ENCODE data around the gene SIRT2. TPM values are rescaled to one million over a fixed set of nuclear protein-coding genes. Genes with fewer than 3 reads are reported as not detected.
"Not testable (repeated sequence)": the region's sequence is repeated elsewhere in the genome, so short reads cannot be mapped to it uniquely, and the experiment has no call there.

SIRT2 gene
- total RNA-seq, 2 experiments from 2014 or later, result 17.8 to 23.1 TPM

DNA sequence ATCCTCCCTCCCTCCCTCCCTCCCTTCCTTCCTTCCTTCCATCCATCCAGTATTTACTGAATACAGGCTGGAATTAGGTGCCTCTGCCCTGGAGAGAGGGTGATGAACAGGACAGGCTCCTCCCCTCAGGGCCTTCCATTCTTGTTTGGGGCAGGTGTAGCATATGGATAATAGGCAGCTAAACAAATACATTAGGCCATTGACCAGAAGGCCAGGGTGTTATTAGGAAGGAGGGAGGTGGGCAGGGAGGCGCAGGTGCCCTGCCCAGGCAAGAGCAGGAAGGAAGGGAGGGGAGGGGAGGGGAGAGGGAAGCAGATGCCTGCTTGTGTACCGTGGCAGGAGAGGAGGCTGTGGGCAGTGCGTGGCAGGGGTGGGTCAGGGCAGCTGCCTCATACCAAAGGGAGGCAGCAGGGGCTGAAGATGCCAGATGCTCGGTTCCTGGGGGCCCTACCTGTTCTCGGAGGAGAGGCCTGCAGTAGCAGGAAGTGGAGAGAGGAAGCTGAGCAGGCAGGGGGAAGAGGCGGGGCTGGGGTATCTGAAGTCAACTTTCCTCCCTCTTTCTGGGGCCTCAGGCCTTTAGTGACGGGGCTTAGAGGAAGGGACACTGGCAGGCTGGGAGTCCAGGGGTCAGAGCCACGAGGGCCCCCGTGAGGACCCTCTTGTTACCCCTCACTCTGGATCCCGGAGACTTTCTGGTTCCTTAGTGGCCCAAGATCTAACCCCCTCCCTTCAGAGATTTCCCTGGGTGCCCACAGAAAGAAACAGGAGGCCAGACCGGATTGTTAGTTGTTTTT is 21.4 kb downstream of the SIRT2 start, which contains the start of gene RINL:
RINL (minus strand) TSS at position 495 of the 794 bp plus-strand sequence. CDS start 1,533 bp downstream, outside the sequence.
- Mint-ChIP-seq H3K9me3 (ENCODE audit: low read depth) (no peaks in the 10 kb centered on the region), H3K4me1 (peaks cover 27% of the 10 kb centered on the region), H3K4me3 (peak within 1 kb of the TSS; percentile 89), H3K36me3 (ENCODE audit: low read depth) (peaks cover 16% of the 10 kb centered on the region), H3K27ac (peak within 1 kb of the TSS; percentile 99), H3K27me3 (no peaks in the 10 kb centered on the region)
- intact Hi-C loops (cut with DNase I, micrococcal nuclease), result loop anchor here (1.0 kb wide), 4 partner anchors 8 to 52 kb away; partner anchors contain the start of genes MRPS12 (in 1 of the 2), NFKBIB (in 1 of the 2), SARS2 (in 1 of the 2) and SIRT2 (in 1 of the 2)
- peak; percentile 93 for ATAC-seq
- ChIA-PET CTCF (interaction anchor here (0.6 to 3.6 kb wide), 6 partner anchors 8 to 52 kb away, joined by 3 to 35 read pairs (median 4); no protein-coding TSS in a partner anchor), POLR2A (no interaction called here)
- peak; percentile 84 for DNase-seq

DNA sequence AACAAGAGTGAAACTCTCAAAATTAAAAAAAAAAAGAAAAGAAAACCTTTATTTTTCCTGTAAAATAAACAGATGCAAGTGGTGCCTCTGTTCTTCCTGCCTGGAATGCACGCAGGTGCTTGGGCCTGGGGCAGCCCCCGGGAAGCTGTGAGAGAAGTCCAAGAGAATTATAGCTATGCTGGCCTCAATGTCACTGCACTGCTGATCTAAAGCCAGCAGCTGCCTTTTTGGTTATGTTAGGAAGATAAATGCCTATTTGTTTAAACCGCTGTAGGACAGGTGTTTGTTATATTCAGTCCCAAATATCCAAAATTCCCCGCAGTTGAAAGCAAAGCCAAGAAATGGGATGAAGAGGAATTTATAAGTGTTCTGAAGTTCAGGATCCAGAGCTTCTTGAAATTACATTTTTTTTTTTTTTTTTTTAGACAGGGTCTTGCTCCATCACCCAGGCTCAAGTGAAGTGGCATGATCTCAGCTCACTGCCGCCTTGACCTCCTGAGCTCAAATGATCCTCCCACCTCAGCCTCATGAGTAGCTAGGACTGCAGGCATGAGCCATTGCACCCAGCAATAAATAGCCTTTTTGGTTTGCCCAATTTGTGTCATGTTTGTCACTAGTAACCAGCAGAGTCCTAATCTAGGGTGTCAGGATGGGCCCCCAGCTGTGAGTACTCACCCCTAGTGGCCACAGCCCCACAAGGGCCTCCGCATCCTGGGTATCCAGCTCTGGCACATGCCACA is 23.6 kb downstream of the SIRT2 start:
- no peaks in the 10 kb centered on the region for H3K27me3 Mint-ChIP-seq
- ATAC-seq (no peak), DNase-seq (no peak)
- intact Hi-C loops (cut with DNase I, micrococcal nuclease), result no loop called here
- POLR2A ChIA-PET, result interaction anchor here (1.1 kb wide), 1 partner anchor 44 kb away, joined by 4 read pairs; no protein-coding TSS in a partner anchor
- peak overlapping the region; percentile 89 for H3K4me3 Mint-ChIP-seq
- H3K4me1 Mint-ChIP-seq, result peaks cover 27% of the 10 kb centered on the region
- CTCF ChIA-PET, result interaction anchor here (1.0 to 1.4 kb wide), 4 partner anchors 9 to 106 kb away, joined by 3 to 4 read pairs (median 4); partner anchors contain the start of genes MRPS12 and SARS2
- H3K36me3 Mint-ChIP-seq (ENCODE audit: low read depth), result peaks cover 21% of the 10 kb centered on the region
- no peaks in the 10 kb centered on the region for H3K9me3 Mint-ChIP-seq (ENCODE audit: low read depth)
- peak overlapping the region; percentile 47 for H3K27ac Mint-ChIP-seq

DNA sequence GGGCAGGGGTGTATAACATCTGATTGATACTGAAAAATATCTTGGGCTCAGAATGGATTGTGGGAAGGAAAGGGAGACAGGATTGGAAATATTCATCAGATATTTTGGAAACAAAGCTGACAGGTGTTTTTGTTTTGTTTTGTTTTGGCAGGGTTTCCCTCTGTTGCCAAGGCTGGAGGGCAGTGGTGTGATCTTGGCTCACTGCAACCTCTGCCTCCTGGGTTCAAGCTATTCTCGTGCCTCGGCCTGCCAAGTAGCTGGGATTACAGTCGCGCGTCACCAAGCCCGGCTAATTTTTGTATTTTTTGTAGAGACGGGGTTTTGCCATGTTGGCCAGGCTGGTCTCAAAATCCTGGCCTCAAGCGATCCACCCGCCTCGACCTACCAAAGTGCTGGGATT is 26.0 kb downstream of the SIRT2 start:
- peaks cover 39% of the 10 kb centered on the region for H3K36me3 Mint-ChIP-seq (ENCODE audit: low read depth)
- H3K27me3 Mint-ChIP-seq; H3K4me3 Mint-ChIP-seq; H3K9me3 Mint-ChIP-seq (ENCODE audit: low read depth); CTCF ChIA-PET; DNase-seq; ATAC-seq; H3K27ac Mint-ChIP-seq: not testable (repeated sequence)
- POLR2A ChIA-PET, result interaction anchor here (2.1 kb wide), 1 partner anchor 26 kb away, joined by 5 read pairs; no protein-coding TSS in a partner anchor
- intact Hi-C loops (cut with DNase I, micrococcal nuclease), result loop anchor here in 1 of 2 experiments (5.0 kb wide), 1 partner anchor 106 kb away; no protein-coding TSS in a partner anchor
- peaks cover 35% of the 10 kb centered on the region for H3K4me1 Mint-ChIP-seq

DNA sequence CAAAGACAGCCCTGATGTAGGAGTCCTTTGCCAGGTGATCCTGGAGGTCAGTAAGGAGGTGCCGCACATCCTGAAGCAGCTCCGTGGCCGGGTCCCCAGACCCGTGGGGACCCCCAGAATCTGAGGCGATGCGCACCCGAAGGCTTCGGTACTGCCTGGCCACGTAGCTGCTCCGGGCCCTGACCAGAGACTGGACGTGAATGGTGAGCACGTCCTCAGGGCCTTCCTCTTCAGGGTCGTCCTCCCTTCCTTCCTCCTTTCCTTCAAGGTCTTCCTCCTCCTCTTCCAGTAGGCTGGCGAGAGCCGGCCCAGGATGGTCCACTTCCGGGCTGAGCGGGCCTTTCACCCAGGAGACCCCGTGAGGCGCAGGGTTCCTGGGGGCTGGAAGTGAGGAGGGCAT is 28.8 kb downstream of the SIRT2 start:
- ATAC-seq (no peak), DNase-seq (no peak)
- Mint-ChIP-seq H3K9me3 (ENCODE audit: low read depth) (no peaks in the 10 kb centered on the region), H3K27ac (peak overlapping the region; percentile 71), H3K27me3 (no peaks in the 10 kb centered on the region), H3K4me1 (peaks cover 31% of the 10 kb centered on the region), H3K4me3 (peak overlapping the region; percentile 76), H3K36me3 (ENCODE audit: low read depth) (peaks cover 44% of the 10 kb centered on the region)
- ChIA-PET CTCF (interaction anchor here (0.7 to 2.9 kb wide), 7 partner anchors 8 to 60 kb away, joined by 3 to 18 read pairs (median 4); partner anchors contain the start of genes HNRNPL, MRPS12, RINL and SARS2), POLR2A (interaction anchor here (0.8 to 2.7 kb wide), 3 partner anchors 22 to 28 kb away, joined by 3 to 11 read pairs (median 4); no protein-coding TSS in a partner anchor)
- intact Hi-C loops (cut with DNase I, micrococcal nuclease), result loop anchor here (1.0 to 5.0 kb wide), 4 partner anchors 8 to 103 kb away; partner anchors contain the start of genes MRPS12 (in 1 of the 2), NFKBIB (in 1 of the 2), RINL (in 1 of the 2) and SARS2 (in 1 of the 2)

DNA sequence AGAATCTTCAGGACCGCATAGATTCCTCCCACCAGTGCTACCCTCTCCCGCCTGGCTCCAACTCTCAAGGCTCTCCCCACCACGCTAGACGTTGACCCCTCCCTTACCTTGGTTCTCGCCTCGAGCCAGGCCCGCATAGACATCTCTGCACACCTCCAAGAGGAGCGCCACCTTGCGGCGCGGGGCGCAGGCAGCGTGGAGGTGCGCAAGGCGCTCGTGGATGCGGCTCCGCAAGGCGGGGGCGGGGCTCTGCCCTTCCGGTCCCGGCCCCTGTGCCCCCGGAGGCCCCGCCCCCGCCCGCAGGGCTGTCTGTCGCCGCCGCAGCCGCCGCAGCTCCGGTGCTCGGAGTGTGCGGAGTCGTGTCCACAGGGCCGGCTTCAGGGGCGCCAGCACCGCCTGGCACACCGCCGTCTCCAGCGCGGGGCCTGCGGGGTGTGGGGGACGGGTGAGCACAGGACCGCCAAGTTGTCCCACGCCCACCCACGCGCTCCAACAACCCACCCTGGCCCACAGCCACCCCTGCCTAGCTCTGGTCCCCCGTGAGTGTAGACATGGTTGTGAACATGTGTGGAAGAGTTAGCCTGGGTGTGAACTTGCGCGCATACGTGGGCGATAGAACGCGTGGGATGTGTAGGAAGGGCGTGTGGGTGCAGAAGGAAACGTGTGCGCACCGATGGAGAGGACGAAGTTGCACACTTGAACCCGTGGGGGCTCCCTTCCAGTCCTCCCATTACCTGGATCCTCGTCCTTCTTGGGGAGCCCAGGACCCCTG is 29.4 kb downstream of the SIRT2 start:
- no peaks in the 10 kb centered on the region for H3K27me3 Mint-ChIP-seq
- peak; percentile 94 for DNase-seq
- intact Hi-C loops (cut with DNase I, micrococcal nuclease), result loop anchor here (1.0 to 5.0 kb wide), 7 partner anchors 8 to 468 kb away; partner anchors contain the start of genes FAM98C (in 1 of the 2), MRPS12 (in 1 of the 2), NFKBIB (in 1 of the 2) and RINL (in 1 of the 2)
- H3K4me1 Mint-ChIP-seq, result peaks cover 37% of the 10 kb centered on the region
- ChIA-PET POLR2A (interaction anchor here (0.9 to 2.7 kb wide), 2 partner anchors 22 to 28 kb away, joined by 3 to 11 read pairs; no protein-coding TSS in a partner anchor), CTCF (interaction anchor here (0.7 to 2.9 kb wide), 11 partner anchors 8 to 251 kb away, joined by 3 to 18 read pairs (median 4); partner anchors contain the start of genes EIF3K, HNRNPL, MRPS12 and RINL)
- no peaks in the 10 kb centered on the region for H3K9me3 Mint-ChIP-seq (ENCODE audit: low read depth)
- ATAC-seq, result peak; percentile 85
- H3K36me3 Mint-ChIP-seq (ENCODE audit: low read depth), result peaks cover 47% of the 10 kb centered on the region
- H3K27ac Mint-ChIP-seq, result peak overlapping the region; percentile 86
- peak overlapping the region; percentile 76 for H3K4me3 Mint-ChIP-seq

DNA sequence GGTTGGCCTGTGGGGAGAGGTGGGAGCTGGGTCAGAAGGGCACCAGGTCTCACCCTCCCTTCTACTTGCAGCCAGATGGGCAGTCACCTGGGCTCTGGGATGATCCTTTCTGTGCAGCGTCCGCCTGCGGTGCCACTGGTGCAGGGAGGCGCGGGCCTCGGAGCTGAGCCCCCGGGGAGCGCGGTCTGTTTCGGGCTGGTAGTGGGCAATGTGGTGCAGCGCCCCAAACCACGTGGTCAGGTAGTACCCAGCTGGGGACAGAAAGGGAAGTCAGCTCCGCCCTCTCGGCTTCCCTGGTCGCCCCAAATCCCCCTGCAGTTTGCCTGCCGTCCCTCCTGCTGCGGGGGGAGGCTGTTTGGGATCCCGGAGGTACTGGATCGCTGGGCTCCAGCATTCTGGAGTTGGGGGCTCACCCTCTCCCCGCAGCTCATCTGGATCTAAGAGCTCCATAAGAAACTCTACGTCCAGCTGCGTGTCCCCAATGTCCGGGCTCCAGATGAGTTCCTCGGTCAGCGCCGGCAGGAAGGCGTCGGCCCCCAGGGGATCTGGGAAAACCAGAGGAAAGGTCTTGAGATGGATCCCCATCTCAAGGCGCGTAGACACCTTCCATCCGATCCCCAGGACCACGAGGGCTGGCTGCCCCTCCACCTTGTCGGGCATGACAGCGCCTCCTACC is 30.1 kb downstream of the SIRT2 start:
- Mint-ChIP-seq H3K27me3 (no peaks in the 10 kb centered on the region), H3K9me3 (ENCODE audit: low read depth) (no peaks in the 10 kb centered on the region), H3K36me3 (ENCODE audit: low read depth) (peaks cover 51% of the 10 kb centered on the region), H3K4me1 (peaks cover 44% of the 10 kb centered on the region), H3K27ac (peak overlapping the region; percentile 86), H3K4me3 (peak overlapping the region; percentile 76)
- peak; percentile 53 for DNase-seq
- intact Hi-C loops (cut with DNase I, micrococcal nuclease), result loop anchor here (1.0 to 5.0 kb wide), 3 partner anchors 17 to 467 kb away; partner anchors contain the start of gene FAM98C (in 1 of the 2)
- ChIA-PET POLR2A (interaction anchor here (1.0 to 2.7 kb wide), 2 partner anchors 17 to 21 kb away, joined by 3 to 11 read pairs; no protein-coding TSS in a partner anchor), CTCF (interaction anchor here (0.6 to 2.9 kb wide), 15 partner anchors 9 to 1935 kb away, joined by 3 to 18 read pairs (median 3); partner anchors contain the start of genes EIF3K, HNRNPL and RINL)
- ATAC-seq, result no peak

DNA sequence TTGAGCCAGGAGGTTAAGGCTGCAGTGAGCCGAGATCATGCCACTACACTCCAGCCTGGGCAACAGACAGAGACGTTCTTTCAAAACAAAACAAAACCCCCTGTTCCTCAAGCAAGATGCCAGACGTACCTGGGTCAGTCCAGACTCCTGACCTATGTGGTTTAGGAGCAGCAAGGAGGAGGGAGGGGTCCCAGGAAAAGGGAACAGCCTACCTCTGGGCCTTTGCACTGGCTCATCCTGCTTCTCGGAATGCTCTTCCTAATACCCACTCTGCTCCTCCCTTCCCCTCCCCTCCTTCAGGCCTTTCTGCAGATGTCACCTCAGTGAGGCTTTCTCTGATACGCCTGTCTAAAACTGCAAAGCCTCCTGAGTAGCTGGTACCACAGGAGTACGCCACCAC is 30.9 kb downstream of the SIRT2 start:
- intact Hi-C loops (cut with DNase I, micrococcal nuclease), result loop anchor here in 1 of 2 experiments (5.0 kb wide), 1 partner anchor 466 kb away; the partner anchor contains the start of gene FAM98C
- Mint-ChIP-seq H3K36me3 (ENCODE audit: low read depth) (peaks cover 51% of the 10 kb centered on the region), H3K27me3 (no peaks in the 10 kb centered on the region), H3K27ac (peak overlapping the region; percentile 86), H3K4me1 (peaks cover 46% of the 10 kb centered on the region), H3K9me3 (ENCODE audit: low read depth) (no peaks in the 10 kb centered on the region), H3K4me3 (peak overlapping the region; percentile 76)
- DNase-seq (no peak), ATAC-seq (no peak)
- POLR2A ChIA-PET, result interaction anchor here (0.6 to 2.7 kb wide), 3 partner anchors 11 to 20 kb away, joined by 3 to 11 read pairs (median 3); no protein-coding TSS in a partner anchor
- CTCF ChIA-PET, result interaction anchor here (0.6 to 2.9 kb wide), 14 partner anchors 10 to 1936 kb away, joined by 3 to 18 read pairs (median 6); partner anchors contain the start of genes HNRNPL, MRPS12, RINL and SARS2

DNA sequence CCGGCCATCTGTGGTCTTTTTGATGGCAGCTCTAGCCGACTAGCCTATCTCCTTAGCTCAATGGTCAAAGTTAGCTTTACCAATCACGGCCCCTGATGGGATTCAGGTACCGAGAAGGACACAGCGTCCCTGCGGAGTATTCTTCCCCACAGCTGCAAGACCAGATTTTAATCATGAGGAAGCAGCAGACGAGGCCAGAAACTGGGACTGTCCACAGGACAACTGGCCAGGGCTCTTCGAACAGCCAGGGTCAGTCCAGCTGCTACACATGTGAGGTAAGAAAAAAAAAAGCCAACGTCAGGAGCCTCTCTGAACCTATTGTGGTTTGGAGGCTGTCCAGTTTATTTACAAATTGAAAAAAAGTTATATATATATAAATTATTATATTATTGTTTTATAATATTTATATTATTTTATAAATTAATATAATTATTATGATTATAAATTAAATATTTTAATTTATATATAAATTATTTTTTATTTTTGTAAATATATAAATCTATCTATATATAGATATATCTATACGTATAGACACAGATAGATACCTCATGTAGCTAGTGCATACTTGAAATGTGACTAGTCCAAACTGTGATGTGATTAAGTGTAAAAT is 32.1 kb downstream of the SIRT2 start:
- Mint-ChIP-seq H3K27ac (peak overlapping the region; percentile 42), H3K9me3 (ENCODE audit: low read depth) (no peaks in the 10 kb centered on the region), H3K27me3 (no peaks in the 10 kb centered on the region), H3K36me3 (ENCODE audit: low read depth) (peaks cover 48% of the 10 kb centered on the region), H3K4me1 (peaks cover 48% of the 10 kb centered on the region), H3K4me3 (no peak overlapping the region)
- intact Hi-C loops (cut with DNase I, micrococcal nuclease), result loop anchor here in 1 of 2 experiments (5.0 kb wide), 1 partner anchor 465 kb away; the partner anchor contains the start of gene FAM98C
- CTCF ChIA-PET, result interaction anchor here (0.7 to 2.1 kb wide), 8 partner anchors 9 to 197 kb away, joined by 4 to 9 read pairs (median 4); partner anchors contain the start of genes MRPS12 and SARS2
- DNase-seq (no peak), ATAC-seq (no peak)
- POLR2A ChIA-PET, result interaction anchor here (0.6 to 1.9 kb wide), 2 partner anchors 25 to 228 kb away, joined by 5 to 10 read pairs; no protein-coding TSS in a partner anchor
